SK-MEL-5 (cell line): ENCODE results near the gene STUB1. TPM values are rescaled to one million over a fixed set of nuclear protein-coding genes. Genes with fewer than 3 reads are reported as not detected.

Experiments used
- DNase-seq: peaks from one replicate; pipeline ENCODE4 v3.0.0-alpha.2; 2016; ENCODE audit warnings: low read depth, low spot score
- in situ Hi-C: cut with HindIII; loops from 2 replicates; pipeline ENCODE4 v1.10.0; 2016; ENCODE audit warnings: low sequenced_read_pairs, high pct_unique_total_duplicates, low pct_unique_long_range_greater_than_20kb
- total RNA-seq: library from RNA; depleted of rRNA; stranded (reverse); fragments of >200 nt; shearing (Covaris generic); gene quantifications from 2 replicates; pipeline ENCODE4 v1.2.3, GENCODE V29; 2014

STUB1 gene
- total RNA-seq, 1 experiment from 2014 or later, result 126 TPM

GRCh38 chr16:672851-673250 lies 7.4 kb upstream of the STUB1 start:
- in situ Hi-C loops, result no loop called here

GRCh38 chr16:673399-673991 lies 6.7 kb upstream of the STUB1 start:
- in situ Hi-C loops, result no loop called here
- no peak for DNase-seq

More at GRCh38 chr16:672851-673250, 7.4 kb upstream of the STUB1 start:
- DNase-seq, result no peak

- DNase-seq, result no peak
- in situ Hi-C loops, result no loop called here
Measured at GRCh38 chr16:674214-674881, 5.9 kb upstream of the STUB1 start.

DNA sequence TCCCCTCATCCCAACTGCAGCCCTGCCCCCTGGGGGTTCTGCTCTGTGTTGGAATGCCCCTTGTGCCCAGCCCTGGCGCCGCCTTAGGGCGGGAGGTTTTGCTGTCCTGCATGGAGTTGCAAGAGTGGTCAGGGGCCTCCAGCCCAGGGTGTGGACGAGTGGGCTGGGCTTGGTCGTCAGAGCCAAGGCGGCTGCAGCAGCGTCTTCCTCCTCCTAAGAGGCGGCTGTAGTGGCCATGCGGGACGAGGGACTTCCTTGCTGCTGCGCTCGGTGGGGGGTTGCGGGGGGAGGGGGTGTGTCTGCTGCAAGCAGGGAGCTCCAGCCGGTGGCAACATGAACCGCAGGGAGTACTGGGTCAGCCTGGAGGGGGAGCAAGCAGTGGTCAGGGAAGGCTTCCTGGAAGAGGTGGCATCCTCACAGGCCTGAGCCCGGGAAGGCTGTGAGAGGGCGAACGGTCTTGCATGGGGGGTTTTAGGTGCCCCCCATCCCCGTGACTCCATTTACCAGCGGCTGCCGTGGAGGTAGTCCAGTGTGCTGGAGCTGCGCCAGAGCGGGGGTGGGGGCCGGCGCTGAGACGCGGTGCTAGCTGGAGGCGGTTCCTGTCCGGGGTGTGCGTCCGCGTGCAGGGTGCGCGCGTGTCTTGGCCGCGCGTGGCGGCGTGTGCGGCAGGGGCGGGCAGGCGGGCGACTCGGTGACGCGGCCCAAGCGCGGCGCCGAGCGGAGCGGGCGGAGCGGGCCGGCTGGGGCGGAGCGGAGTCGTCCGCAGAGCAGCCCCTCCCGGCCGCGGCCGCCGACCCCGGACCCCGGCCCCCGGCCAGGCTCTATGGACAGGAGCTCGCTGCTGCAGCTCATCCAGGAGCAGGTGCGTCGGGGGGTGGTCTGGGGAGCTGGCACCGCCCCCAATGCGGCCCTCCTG lies 5.0 kb upstream of the STUB1 start, which contains the start of gene RHBDL1:
Gene RHBDL1 (plus strand): TSS at position 704 of the 916 bp plus-strand sequence. CDS start 120 bp downstream, at position 824.
- no peak for DNase-seq
- in situ Hi-C loops, result no loop called here

DNA sequence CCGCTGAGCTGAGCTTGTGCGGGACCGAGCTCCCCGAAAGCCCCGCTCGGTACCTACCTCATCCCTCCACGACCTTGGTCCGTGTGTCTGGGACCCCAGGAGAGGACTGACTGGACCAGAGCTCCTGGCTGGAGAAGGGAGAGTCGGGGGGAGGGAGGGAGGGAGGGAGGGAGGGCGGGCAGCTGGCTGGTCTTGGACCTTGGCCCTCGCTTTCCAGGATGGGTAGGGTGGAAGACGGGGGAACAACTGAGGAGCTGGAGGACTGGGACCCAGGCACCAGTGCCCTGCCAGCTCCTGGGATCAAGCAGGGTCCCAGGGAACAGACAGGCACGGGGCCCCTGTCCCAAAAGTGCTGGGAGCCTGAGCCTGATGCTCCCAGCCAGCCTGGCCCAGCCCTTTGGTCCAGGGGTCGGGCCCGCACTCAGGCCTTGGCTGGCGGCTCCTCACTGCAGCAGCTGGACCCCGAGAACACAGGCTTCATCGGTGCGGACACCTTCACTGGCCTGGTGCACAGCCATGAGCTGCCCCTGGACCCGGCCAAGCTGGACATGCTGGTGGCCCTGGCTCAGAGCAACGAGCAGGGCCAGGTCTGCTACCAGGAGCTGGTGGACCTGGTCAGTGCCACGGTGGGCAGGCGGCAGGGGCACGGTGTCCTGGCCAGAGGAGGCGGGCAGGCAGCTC lies 4.2 kb upstream of the STUB1 start:
- no peak for DNase-seq
- in situ Hi-C loops, result no loop called here

DNA sequence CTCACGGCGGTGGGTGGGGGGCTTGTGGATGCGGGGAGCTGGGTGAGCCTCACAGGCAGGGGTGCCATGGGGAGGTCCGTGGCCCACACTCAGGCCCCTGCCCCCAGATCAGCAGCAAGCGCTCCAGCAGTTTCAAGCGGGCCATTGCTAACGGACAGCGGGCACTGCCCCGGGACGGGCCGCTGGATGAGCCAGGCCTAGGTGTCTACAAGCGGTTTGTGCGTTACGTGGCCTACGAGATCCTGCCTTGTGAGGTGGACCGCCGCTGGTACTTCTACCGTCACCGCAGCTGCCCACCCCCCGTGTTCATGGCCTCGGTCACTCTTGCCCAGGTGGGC lies 3.7 kb upstream of the STUB1 start:
- in situ Hi-C loops, result no loop called here
- no peak for DNase-seq

- DNase-seq, result no peak
- in situ Hi-C loops, result no loop called here
Measured at GRCh38 chr16:676913-677312, 3.3 kb upstream of the STUB1 start.

DNA sequence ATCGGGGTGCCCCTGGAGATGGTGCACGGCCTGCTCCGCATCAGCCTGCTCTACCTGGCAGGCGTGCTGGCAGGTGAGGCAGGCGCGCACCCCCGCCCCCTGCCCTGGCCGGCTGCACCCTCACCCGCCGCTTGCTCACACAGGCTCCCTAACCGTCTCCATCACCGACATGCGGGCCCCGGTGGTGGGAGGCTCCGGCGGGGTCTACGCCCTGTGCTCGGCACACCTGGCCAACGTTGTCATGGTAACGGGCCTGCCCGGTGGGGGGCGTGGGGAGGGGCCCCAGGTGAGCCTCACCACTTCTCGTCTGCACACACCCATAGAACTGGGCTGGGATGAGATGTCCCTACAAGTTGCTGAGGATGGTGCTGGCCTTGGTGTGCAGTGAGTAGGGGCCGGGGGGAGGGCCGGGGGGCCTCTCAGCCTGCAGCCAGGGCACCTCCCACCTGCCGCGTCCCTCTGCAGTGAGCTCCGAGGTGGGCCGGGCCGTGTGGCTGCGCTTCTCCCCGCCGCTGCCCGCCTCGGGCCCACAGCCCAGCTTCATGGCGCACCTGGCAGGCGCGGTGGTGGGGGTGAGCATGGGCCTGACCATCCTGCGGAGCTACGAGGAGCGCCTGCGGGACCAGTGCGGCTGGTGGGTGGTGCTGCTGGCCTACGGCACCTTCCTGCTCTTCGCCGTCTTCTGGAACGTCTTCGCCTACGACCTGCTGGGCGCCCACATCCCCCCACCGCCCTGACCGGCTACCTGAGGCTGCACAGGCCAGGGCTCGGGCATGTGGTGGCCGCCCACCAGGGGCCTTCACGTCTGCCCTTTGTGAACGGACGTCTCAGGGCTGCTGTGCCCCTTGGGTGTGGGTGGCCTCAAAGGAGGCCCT lies 2.7 kb upstream of the STUB1 start:
- in situ Hi-C loops, result no loop called here
- no peak for DNase-seq

- in situ Hi-C loops, result no loop called here
- no peak for DNase-seq
Measured at GRCh38 chr16:678209-678857, 1.9 kb upstream of the STUB1 start.

- peak; percentile 73 for DNase-seq
- in situ Hi-C loops, result no loop called here
Measured at GRCh38 chr16:678858-679813, 1.1 kb upstream of the STUB1 start.

GRCh38 chr16:680625-680945 lies 375 bp downstream of the STUB1 start:
- in situ Hi-C loops, result no loop called here
- no peak for DNase-seq

- in situ Hi-C loops, result no loop called here
- no peak for DNase-seq
Measured at GRCh38 chr16:680967-681745, 946 bp downstream of the STUB1 start.

DNA sequence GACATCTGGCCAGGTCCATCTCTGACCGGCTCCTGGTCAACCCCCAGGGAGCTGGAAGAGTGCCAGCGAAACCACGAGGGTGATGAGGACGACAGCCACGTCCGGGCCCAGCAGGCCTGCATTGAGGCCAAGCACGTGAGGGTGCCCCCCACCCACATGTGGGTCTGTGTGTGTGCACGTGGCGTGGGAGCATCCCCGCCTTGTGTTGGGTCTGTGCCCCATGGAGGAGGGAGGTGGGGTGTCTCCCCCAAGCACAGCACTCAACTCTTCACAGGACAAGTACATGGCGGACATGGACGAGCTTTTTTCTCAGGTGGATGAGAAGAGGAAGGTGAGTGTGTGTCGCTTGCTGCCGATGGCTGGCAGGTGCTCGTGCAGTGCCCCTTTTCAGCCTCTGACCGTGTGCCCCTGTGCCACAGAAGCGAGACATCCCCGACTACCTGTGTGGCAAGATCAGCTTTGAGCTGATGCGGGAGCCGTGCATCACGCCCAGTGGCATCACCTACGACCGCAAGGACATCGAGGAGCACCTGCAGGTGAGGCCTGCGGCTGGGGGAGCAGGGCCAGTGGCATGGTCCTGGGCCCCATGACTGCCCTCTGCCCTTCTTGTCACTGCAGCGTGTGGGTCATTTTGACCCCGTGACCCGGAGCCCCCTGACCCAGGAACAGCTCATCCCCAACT lies 1.7 kb downstream of the STUB1 start:
- no peak for DNase-seq
- in situ Hi-C loops, result no loop called here

DNA sequence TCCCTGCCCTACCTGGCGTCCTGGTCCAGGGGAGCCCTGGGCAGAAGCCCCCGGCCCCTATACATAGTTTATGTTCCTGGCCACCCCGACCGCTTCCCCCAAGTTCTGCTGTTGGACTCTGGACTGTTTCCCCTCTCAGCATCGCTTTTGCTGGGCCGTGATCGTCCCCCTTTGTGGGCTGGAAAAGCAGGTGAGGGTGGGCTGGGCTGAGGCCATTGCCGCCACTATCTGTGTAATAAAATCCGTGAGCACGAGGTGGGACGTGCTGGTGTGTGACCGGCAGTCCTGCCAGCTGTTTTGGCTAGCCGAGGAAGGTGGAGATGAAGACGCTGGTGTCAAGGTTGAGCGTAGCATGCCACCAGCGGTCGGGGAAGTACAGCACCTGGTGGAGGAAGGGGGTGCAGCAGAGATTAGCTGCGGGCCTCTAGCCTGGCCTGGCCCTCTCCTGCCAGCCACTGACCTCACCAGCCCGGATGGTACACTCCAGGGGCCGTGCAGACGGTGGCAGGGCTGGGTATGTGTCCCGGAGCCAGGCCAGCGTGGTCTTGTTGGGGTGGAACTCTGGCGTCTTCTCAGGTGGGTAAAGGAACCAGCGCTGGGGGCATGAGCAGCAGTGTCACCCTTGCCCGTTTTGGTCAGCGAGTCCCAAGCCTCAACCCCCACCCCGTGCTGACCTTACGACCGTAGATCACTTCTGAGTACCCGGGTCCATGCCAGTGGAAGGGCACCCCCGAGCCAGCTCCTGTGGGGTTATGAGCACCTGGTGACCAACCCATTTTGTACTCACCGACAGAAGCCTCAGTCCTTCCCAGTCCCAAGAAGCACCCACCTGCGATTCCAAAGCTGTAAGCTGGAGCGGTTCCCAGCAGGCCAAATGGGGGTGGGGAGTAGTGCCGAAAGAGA lies 2.5 kb downstream of the STUB1 start:
- in situ Hi-C loops, result no loop called here
- no peak for DNase-seq
